HepG2 (cell line): ENCODE measurements around the gene FKBP1B. TPM values are rescaled to one million over a fixed set of nuclear protein-coding genes. Genes with fewer than 3 reads are reported as not detected.

Experiments
- ATAC-seq: fragments of 200-7000 bp; cut with Tn5 transposase; 3 replicates; pipeline ENCODE4 v1.9.1; 2020; ENCODE audit warnings: mild to moderate bottlenecking, moderate library complexity
- BruUV-seq: library from RNA; stranded (reverse); fragments of 400-500 nt; replicated peaks from 2 replicates; lab custom pipeline; 2021; lab: Mats Ljungman, UMichigan
- CTCF ChIA-PET: fragments of 300-600 bp; formaldehyde crosslinking; extraction: SDS; loops from one replicate; lab custom pipeline; 2021; ENCODE audit warnings: low total read pairs, inconsistent platforms, low intra/inter-chr PET ratio; lab: Yijun Ruan, JAX
- POLR2A ChIA-PET: fragments of 350-600 bp; sonication (Branson Sonifier 250); formaldehyde crosslinking; loops from one replicate; lab custom pipeline; 2020; ENCODE audit warnings: antibody characterized with exemption, inconsistent platforms; lab: Yijun Ruan, JAX
- DNase-seq: peaks from one replicate; pipeline ENCODE4 v3.0.0-alpha.2; 2015; ENCODE audit warnings: low spot score
- FAIRE-seq: peaks from 3 replicates; lab custom pipeline; 2011; peaks lifted over from hg19 to GRCh38; lab: Jason Lieb, UNC
- H2AFZ ChIP-seq: one replicate; pipeline ENCODE4 v1.6.1; 2011; ENCODE audit warnings: low read length, inconsistent platforms
- H3K27ac ChIP-seq: fragments of 300-600 bp; 3 replicates; pipeline ENCODE4 v1.8.0; 2011; ENCODE audit warnings: mixed run types, mild to moderate bottlenecking, mixed read lengths, low read length, inconsistent platforms; ENCODE audit not compliant: insufficient read depth; ENCODE audit errors: extremely low read length
- H3K27me3 ChIP-seq, 2 experiments: fragments of 200-600 bp in 1 of 2; 2 replicates in 1 of 2; 3 replicates in 1 of 2; pipeline versions ENCODE4 v1.6.0 to v1.8.0; 2011; ENCODE audit warnings: low read length in 2 of 2, mild to moderate bottlenecking in 2 of 2, moderate library complexity in 2 of 2, inconsistent platforms in 1 of 2; ENCODE audit not compliant: insufficient read depth in 2 of 2, control insufficient read depth in 1 of 2
- H3K36me3 ChIP-seq, 2 experiments: fragments of 200-600 bp in 1 of 2; replicated peaks in 1 of 2; 2 replicates in 1 of 2; 3 replicates in 1 of 2; pipeline versions ENCODE4 v1.5.1 to v1.8.0; 2011; ENCODE audit warnings: low read length in 2 of 2, inconsistent platforms in 1 of 2; ENCODE audit not compliant: insufficient read depth in 2 of 2, control insufficient read depth in 1 of 2
- H3K4me1 ChIP-seq: 2 replicates; pipeline ENCODE4 v1.5.1; 2012; ENCODE audit warnings: low read length, inconsistent platforms; ENCODE audit not compliant: insufficient read depth
- H3K4me2 ChIP-seq: 2 replicates; pipeline ENCODE4 v1.6.0; 2011; ENCODE audit warnings: low read depth, low read length, inconsistent platforms
- H3K4me3 ChIP-seq, 3 experiments: fragments of 200-600 bp in 1 of 3; sonication (generic), shearing (Covaris generic) in 1 of 3; replicated peaks in 1 of 3; 2 replicates each; pipeline ENCODE4 v1.5.1; 2011 to 2016; ENCODE audit warnings: low read length in 3 of 3, inconsistent platforms in 2 of 3, low read depth in 2 of 3, mild to moderate bottlenecking in 2 of 3, control low read depth in 1 of 3, mixed read lengths in 1 of 3; ENCODE audit not compliant: insufficient read depth in 1 of 3
- H3K79me2 ChIP-seq: one replicate; pipeline ENCODE4 v1.6.1; 2011; ENCODE audit warnings: low read length, inconsistent platforms; ENCODE audit not compliant: insufficient read depth
- H3K9ac ChIP-seq: 2 replicates; pipeline ENCODE4 v1.6.0; 2011; ENCODE audit warnings: mild to moderate bottlenecking, low read depth, low read length, inconsistent platforms; ENCODE audit not compliant: insufficient read depth
- H3K9me3 ChIP-seq: 2 replicates; pipeline ENCODE4 v1.5.1; 2012; ENCODE audit warnings: mild to moderate bottlenecking, low read length
- H4K20me1 ChIP-seq: 2 replicates; pipeline ENCODE4 v1.6.0; 2011; ENCODE audit warnings: inconsistent platforms, mild to moderate bottlenecking, low read length, moderate library complexity; ENCODE audit not compliant: insufficient read depth
- FOXO1 ChIP-seq: sonication (generic); formaldehyde crosslinking; IDR thresholded peaks from 2 replicates; pipeline ENCODE4 v1.4.0; 2020; ENCODE audit warnings: missing genetic modification reagents
- HDAC6 ChIP-seq: fragments of 200-600 bp; sonication (generic); IDR thresholded peaks from 2 replicates; pipeline ENCODE4 v1.7.0; 2017; ENCODE audit warnings: mild to moderate bottlenecking, antibody characterized with exemption, low read length, low read depth
- KDM5B ChIP-seq: sonication (generic); formaldehyde crosslinking; IDR thresholded peaks from 2 replicates; pipeline ENCODE4 v1.4.0; 2020; ENCODE audit warnings: missing genetic modification reagents, mild to moderate bottlenecking, borderline replicate concordance
- KLF6 ChIP-seq: IDR thresholded peaks from 2 replicates; pipeline ENCODE4 v1.8.0; 2016; ENCODE audit warnings: missing biosample characterization, missing genetic modification reagents
- KMT2A ChIP-seq: sonication (generic); formaldehyde crosslinking; IDR thresholded peaks from 2 replicates; pipeline ENCODE4 v1.4.0; 2020; ENCODE audit warnings: missing genetic modification reagents
- NR0B2 ChIP-seq: sonication (generic); formaldehyde crosslinking; IDR thresholded peaks from 2 replicates; pipeline ENCODE4 v1.4.0; 2020; ENCODE audit warnings: mild to moderate bottlenecking, missing genetic modification reagents
- NR1H2 ChIP-seq: sonication (generic); formaldehyde crosslinking; IDR thresholded peaks from 2 replicates; pipeline ENCODE4 v1.8.1; 2022; ENCODE audit warnings: low read depth, missing genetic modification reagents, borderline replicate concordance
- ONECUT2 ChIP-seq: sonication (generic); formaldehyde crosslinking; IDR thresholded peaks from 2 replicates; pipeline ENCODE4 v1.4.0; 2020; ENCODE audit warnings: missing genetic modification reagents
- RFX5 ChIP-seq: IDR thresholded peaks from 2 replicates; pipeline ENCODE4 v1.6.1; 2011; ENCODE audit warnings: low read depth, low read length, improper control_type of control experiment
- RFXANK ChIP-seq: IDR thresholded peaks from 2 replicates; pipeline ENCODE4 v1.6.1; 2016
- RXRA ChIP-seq: sonication (generic); formaldehyde crosslinking; IDR thresholded peaks from 2 replicates; pipeline ENCODE4 v1.5.1; 2020; ENCODE audit warnings: missing genetic modification reagents
- STAT6 ChIP-seq: sonication (generic); formaldehyde crosslinking; IDR thresholded peaks from 2 replicates; pipeline ENCODE4 v1.4.0; 2020; ENCODE audit warnings: missing genetic modification reagents, mild to moderate bottlenecking, borderline replicate concordance
- THAP11 ChIP-seq: IDR thresholded peaks from 2 replicates; pipeline ENCODE4 v1.6.1; 2016; ENCODE audit warnings: missing biosample characterization, missing genetic modification reagents
- U2AF2 ChIP-seq: fragments of 200-400 bp; formaldehyde crosslinking; IDR thresholded peaks from 2 replicates; pipeline ENCODE4 v1.6.1; 2017; ENCODE audit warnings: low read depth, mild to moderate bottlenecking, low read length
- ZFP1 ChIP-seq: IDR thresholded peaks from 2 replicates; pipeline ENCODE4 v1.6.1; 2016
- ZFY ChIP-seq: sonication (generic); formaldehyde crosslinking; IDR thresholded peaks from 2 replicates; pipeline ENCODE4 v1.4.0; 2020; ENCODE audit warnings: missing genetic modification reagents
- ZNF225 ChIP-seq: sonication (generic); formaldehyde crosslinking; IDR thresholded peaks from 2 replicates; pipeline ENCODE4 v1.4.0; 2020; ENCODE audit warnings: mild to moderate bottlenecking, missing genetic modification reagents
- ZNF235 ChIP-seq: sonication (generic); formaldehyde crosslinking; IDR thresholded peaks from 2 replicates; pipeline ENCODE4 v1.8.1; 2023; ENCODE audit warnings: mild to moderate bottlenecking, missing genetic modification reagents, borderline replicate concordance
- ZNF598 ChIP-seq: sonication (generic); formaldehyde crosslinking; IDR thresholded peaks from 2 replicates; pipeline ENCODE4 v1.5.1; 2020; ENCODE audit warnings: mild to moderate bottlenecking, missing genetic modification reagents, borderline replicate concordance
- ZNF781 ChIP-seq: sonication (generic); formaldehyde crosslinking; IDR thresholded peaks from 2 replicates; pipeline ENCODE4 v1.5.1; 2020; ENCODE audit warnings: borderline replicate concordance, mild to moderate bottlenecking, missing genetic modification reagents; ENCODE audit errors: not compliant biosample characterization
- WGBS: methylation state at CpG from one replicate; pipeline ENCODE4 v1.1.6; 2017; ENCODE audit warnings: low lambda C conversion rate; 5-methylcytosine and 5-hydroxymethylcytosine counted together
- in situ Hi-C: cut with HindIII; loops from 2 replicates; pipeline ENCODE4 v1.10.0; 2017; ENCODE audit warnings: low pct_unique_long_range_greater_than_20kb; ENCODE audit not compliant: extremely low pct_ligation_motif_present
- intact Hi-C: fragments of 100-400 bp; cut with micrococcal nuclease; formaldehyde crosslinking; loops from one replicate; pipeline ENCODE4 v1.10.0; 2022; ENCODE audit not compliant: unreplicated experiment
- polyA plus RNA-seq, 8 experiments: library from polyadenylated mRNA; depleted of rRNA in 3 of 8; stranded (reverse) in 7 of 8; unstranded in 1 of 8; fragments of >200 nt; fragmentation: Illumina TruSeq in 4 of 8; extraction: Trizol in 4 of 8; gene quantifications; 2 replicates each; pipeline versions ENCODE4 v1.2.1 to v1.2.3, GENCODE V29; 2011 to 2016; ENCODE audit warnings: low read depth in 4 of 8, missing spikeins in 1 of 8, mixed read lengths in 1 of 8; ENCODE audit not compliant: insufficient read depth in 1 of 8
- total RNA-seq, 5 experiments: library from RNA; depleted of rRNA; stranded (reverse); fragments of >200 nt; fragmentation: Illumina TruSeq; extraction: Trizol; gene quantifications; 2 replicates each; pipeline ENCODE4 v1.2.3, GENCODE V29; 2016; ENCODE audit warnings: low read depth in 1 of 5

The FKBP1B gene
- total and polyA plus RNA-seq, 2 of the 13 experiments (the other 11 are each of a cell fraction or from before 2014, with no cell fraction given) = 35.2 to 96.3 TPM

- no peak for TF ChIP-seq RFXANK (CRISPR knock-in tag)
- peak; percentile 67; the same call in 1 of the 2 replicates for TF ChIP-seq THAP11 (CRISPR knock-in tag)
- peak; percentile 72; the same call in 1 of the 2 replicates for TF ChIP-seq ZNF225
- TF ChIP-seq KLF6 (CRISPR knock-in tag) = peak; percentile 60; the same call in 1 of the 2 replicates
- TF ChIP-seq, all 625 proteins: peak for 234
Observed at GRCh38 chr2:24015562-24016375, 33.8 kb upstream of the FKBP1B start (continued).

- intact Hi-C loops = no loop called here
- H3K27me3 ChIP-seq = no peaks in the 10 kb centered on the region
- ChIA-PET CTCF (no interaction called here), POLR2A (interaction anchor here (0.5 to 6.3 kb wide), 15 partner anchors 9 to 112 kb away, joined by 3 to 91 read pairs (median 8); partner anchors contain the start of genes ATAD2B, FKBP1B, SF3B6 and TP53I3)
- no peaks in the 10 kb centered on the region for H4K20me1 ChIP-seq
- no peaks in the 10 kb centered on the region for H3K79me2 ChIP-seq
- peak overlapping the region; percentile 74 for H3K27ac ChIP-seq
- H3K4me3 ChIP-seq = peak overlapping the region; percentile 22 to 70 (median 27); a peak in 3 of 6 replicates
- H3K4me1 ChIP-seq = peaks cover 47% of the 10 kb centered on the region
- in situ Hi-C loops = no loop called here
- ATAC-seq (peak; percentile 56), DNase-seq (peak; percentile 24), FAIRE-seq (no peak)
- H3K9ac ChIP-seq = peak overlapping the region; percentile 76
- peak overlapping the region; percentile 89 for H3K4me2 ChIP-seq
- peak overlapping the region; percentile 24 for H2AFZ ChIP-seq
- H3K36me3 ChIP-seq = no peaks in the 10 kb centered on the region
- 27% methylated on average over 2 of the region's 9 CpGs for WGBS
- no peaks in the 10 kb centered on the region for H3K9me3 ChIP-seq
- no TSS peak for BruUV-seq
- TF ChIP-seq RFX5 (peak; percentile 28; the same call in 1 of the 2 replicates), KMT2A (CRISPR knock-in tag) (no peak), RXRA (CRISPR knock-in tag) (peak; percentile 7; the same call in 1 of the 2 replicates), ZFY (peak; percentile 62; the same call in 1 of the 2 replicates), NR0B2 (no peak), ZFP1 (CRISPR knock-in tag) (no peak), ONECUT2 (CRISPR knock-in tag) (no peak), ZNF598 (CRISPR knock-in tag) (peak; percentile 83; the same call in 1 of the 2 replicates), U2AF2 (no peak), ZNF781 (CRISPR knock-in tag) (no peak), HDAC6 (no peak), KDM5B (CRISPR knock-in tag) (no peak), FOXO1 (no peak), STAT6 (no peak), NR1H2 (no peak), ZNF235 (CRISPR knock-in tag) (no peak)
Observed at GRCh38 chr2:24016376-24016761, 33.2 kb upstream of the FKBP1B start.
